Activated T-helper 1 cell treated with Interleukin-2 at 50 U/mL for 16 hours (primary cell): Measurements from ENCODE around the gene DLL4.
A peak's percentile ranks its signal among the peaks of the same experiment; 100 is the strongest.
"Not testable (repeated sequence)": the region's sequence is repeated elsewhere in the genome, so short reads cannot be mapped to it uniquely, and the experiment has no call there.

Source experiments
- DNase-seq: peaks from one replicate; pipeline ENCODE4 v3.0.0-alpha.2; 2020; ENCODE audit warnings: low read depth

DLL4 gene

DNA sequence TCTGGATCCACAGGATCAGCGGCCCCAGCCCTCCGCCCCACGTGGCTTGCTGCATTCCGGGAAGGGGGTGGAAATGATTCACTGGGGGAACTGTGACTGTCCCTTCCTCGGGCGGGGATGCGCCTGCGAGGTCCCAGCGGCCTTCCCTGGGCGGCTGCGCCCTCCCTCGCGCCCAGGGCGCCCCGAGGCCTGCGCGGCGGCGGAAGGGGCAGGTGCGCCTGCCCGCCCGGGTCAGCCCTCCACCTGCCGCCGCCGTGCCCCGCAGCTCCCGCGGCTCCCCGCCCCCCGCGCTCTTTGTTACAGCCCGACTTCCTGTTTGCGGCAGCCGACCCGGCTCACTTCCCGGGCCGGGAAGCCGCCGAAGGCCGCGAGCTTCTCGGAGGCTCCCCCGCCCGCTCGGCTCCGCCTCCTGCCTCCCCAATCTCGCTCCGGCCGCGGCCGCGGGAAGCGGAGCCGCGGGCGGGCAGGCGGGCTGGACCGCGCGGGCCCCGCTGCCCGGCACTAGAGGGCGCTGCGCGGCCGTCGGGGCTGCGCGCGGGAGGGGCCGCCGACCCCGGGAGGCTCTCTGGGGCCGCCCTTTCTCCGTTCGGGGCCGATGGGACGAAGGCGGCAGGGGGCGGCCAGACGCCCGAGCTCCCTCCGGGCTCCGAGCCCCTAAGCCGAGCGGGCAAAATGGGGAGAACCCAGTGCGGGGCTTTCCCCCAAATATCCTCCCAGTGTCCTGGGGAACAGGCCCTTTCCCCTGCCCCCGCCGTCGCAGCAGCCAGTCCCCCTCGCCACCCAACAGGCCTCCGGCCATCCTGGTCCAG is 12.6 kb downstream of the DLL4 start:
- DNase-seq, result peak; percentile 54

DNA sequence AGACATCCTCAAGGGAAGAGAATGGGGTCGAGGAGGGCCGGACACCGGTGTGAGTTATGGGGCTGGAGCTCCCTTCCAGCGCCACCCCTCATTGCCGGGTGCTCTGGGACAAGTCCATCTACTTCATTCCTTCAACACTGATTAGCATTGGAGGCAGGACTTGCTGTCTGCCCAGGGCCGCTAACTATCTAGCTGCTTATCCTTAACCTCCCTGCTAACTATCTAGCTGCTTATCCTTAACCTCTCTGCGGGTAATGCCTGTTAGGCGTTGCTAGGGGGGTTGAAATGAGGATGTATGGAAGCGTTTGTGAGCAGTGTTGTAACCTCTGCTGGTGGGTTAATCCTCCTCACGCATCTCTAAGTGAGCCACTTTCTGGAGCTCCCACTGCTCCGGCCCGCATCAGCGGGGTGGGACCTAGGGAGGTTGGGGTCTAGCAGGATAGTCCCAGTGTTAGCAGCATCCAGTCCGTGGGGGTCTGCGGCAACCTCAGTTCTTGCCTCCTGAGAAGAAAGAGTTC is 13.3 kb downstream of the DLL4 start:
- DNase-seq, result no peak

DNA sequence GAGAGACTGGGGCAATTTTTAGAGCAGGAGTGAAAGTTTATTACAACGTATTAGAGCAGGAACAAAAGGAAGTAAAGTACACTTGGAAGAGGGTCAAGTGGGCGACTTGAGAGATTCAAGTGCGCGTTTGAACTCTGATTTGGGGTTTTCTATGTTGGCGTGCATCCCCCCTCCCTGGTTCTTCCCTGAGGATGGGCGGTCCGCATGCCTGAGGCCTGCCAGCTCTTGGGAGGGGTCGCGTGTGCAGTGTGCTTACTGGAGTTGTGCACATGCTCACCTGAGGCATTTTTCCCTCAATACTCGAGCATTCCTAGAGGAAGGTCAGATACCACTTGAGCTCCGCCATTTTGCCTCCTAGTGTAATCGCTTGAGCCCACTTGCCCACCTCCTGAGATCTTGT is 13.7 kb downstream of the DLL4 start:
- no peak for DNase-seq

DNA sequence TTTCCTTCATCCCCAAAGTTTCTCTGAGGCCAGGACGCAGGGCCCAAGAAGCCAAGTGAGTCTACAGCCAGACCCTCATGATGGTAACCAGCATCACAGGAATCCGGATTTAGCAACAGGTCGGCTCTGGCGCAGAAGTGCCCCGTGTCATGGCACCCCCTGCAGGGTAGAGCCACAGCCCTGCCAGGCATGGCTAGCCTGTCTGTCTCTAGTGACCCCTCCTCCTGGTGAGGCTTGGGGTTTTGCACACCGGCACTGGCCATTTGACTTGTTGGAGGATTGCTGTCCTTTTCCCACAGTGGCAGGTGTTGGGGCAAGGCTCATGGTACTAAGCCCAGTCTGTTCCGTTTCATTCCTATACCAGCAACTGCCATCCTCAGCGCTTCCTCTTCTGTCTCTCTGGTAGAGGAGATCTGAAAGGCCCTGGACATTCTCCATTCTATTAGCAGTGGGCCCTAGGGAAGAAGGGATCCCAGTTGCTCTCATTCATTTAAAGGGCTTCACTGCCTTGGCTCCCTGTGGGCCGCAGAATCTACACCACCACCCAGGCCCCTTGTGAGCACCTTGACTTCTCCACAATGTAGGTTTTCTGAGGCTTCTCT is 14.7 kb downstream of the DLL4 start:
- DNase-seq, result no peak

DNA sequence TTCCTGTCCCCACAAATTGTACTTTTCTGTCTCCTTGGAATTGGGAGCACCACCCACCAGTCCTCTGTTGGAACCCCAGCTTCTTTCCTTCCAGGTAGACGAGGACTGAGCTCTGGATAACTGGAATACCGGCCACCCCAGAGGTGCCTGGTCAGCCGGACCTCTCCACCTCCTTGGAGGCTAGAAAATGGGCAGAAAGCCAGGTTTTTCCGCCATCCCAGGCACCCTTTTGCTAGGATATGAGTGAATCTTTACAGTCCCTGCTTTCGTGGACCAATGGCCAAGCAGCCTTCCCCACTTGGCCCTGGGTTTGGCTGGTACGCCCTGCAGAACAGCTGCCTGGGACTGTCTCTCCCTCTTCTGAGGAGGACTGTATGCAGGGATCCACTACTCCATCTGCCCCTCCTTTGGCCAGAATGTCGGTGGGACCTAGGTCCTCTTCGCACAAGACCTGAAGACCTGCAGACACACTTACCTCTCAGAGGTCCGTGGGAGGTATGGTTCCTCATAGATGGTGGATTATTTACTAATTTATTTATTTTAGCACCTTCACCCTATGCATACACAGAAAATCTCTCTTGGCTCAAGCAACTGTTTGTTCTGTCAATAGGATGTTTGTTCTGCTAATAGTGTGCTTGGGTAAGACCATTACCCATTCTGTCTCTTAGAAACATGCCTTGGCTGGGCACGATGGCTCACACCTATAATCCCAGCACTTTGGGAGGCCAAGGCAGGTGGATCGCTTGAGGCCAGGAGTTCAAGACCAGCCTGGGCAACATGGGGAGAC is 15.6 kb downstream of the DLL4 start:
- no peak for DNase-seq

DNA sequence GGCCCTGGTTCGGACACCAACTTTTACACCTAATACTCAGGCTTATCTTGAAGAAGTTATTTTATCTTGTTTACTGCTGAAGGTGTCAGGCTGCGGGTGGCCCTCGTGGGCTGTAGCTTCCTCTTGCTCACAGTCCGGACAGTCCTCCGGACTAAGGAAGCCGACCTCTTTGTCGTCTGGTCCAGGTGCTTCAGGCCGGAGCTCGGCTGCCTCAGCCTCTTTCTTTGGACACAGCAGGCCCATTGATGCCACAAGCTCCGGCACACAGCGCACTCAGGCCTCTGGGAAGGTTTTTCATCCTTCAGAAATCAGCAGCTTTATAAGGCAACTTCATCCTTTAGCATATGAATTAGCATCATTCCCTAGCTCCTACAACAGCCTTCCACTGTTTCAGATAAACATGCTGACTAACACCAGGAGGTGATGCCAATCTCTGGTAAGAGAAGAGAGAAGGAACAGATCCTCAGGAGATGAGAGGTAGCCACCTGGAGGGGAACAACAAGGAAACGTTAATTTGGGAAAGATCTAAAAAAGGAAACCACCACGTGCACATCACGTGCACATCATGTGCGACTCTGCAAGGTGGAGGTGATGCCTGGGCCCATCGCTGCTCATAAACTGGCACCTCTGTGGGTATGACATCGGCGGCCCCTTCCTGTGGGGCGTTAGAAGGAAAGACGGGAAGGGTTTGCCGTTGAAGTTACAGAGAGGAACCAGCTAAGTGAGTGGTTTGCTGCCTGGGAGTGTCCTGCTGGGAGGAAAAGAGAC is 19.8 kb downstream of the DLL4 start:
- DNase-seq, result no peak

DNA sequence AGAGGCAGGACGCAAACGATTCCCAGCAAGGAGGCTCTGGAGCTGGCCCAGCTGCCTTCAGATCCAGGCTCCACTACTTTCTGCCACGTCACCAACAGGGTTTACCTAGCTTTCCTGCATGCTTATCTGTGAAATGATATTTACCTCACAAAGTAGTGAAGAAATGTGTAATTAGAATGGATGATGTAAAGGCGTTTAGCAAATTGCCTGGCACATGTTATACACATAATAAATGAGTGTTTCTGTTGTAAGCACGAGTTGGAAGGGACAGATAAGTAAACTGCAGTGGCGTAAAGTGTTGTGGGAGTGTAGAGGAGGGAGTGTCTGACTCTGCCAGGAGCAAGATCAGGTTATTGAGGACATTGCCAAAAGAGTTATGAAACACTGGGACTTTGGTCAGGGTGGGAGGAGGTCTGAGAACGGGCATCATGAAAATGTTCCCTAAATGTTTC is 20.6 kb downstream of the DLL4 start:
- DNase-seq, result no peak

DNA sequence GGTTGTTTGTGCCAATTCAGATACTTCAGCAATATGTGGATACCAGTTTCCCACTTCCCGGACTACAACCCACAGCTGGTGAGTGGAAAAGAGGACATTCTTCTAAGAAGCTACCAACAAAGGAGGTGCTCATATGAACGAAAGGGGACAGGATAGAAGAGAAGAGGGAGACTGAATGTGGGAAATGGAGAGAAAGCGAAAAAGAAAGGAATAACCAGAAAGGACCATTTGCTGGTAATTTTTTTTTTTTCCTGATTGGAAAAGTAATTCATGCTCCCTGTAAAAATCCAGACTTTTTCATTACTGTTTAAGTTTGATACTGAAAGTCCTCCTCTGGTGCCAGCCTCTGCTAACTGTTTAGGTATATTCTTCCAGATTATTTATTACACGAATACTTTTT is 22.6 kb downstream of the DLL4 start:
- DNase-seq, result no peak

DNA sequence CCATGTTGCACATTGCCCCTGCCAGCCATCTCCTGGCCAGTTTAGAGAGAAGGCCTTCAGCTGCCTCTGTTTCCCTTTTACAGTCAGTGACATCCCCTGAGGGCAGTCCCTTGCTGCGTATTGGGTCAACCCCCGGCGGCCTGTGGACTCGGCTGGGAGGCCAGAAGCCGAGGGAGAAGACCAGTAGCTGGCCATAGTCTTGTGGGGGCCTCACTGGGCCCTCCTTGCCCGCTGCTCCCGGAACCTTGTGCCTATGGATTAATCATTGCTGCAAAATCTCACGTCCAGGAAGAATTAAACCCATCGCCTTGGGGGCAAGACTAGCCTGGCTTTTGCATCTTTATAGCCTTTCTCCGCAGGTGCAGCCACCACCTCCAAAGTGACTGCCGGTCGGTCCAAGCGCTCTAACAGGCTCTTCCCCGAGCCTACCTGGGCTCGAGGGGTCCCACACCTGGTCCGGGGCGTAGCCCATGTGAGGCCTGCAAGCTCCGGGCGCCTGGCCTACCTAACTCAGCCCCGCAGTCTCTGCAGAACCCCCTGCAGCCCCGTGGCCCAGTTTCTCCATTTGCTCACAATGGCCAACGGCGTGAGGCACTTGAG is 23.3 kb downstream of the DLL4 start:
- no peak for DNase-seq

DNA sequence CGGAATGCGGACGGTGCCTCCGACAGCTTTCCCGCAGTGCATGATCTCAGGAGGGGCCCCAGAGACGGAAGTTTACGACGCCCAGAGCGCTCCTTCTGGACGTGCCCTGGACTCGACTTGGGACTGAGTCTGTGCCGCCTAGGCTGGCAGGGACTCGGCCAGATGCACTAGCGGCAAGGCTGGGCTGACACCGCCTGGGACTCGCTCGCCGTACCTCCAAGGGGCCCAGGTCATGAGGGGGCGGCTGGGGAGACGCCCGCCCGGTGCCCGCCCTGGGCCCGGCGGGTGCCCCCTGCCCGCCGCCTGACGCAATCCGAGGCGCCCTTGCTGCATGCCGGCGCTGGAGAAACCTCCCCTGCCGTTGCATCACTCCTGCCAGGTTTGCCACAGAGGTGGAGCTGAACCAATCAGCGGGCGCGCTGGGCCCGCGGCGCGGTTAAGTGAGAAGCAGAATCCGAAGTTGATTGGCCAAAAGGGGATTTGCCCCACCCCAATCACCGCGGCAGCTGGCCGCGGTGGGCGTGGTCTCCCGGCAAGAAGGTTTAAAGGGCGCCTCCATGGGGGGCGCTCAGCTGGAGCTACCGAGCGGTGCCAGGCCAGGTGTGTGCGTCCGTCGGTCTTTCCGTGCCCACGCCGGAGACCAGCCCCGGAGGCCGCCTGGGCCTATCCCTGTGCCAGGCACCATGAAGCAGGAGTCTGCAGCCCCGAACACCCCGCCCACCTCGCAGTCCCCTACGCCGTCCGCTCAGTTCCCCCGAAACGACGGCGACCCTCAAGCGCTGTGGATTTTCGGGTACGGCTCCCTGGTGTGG is 24.0 kb downstream of the DLL4 start, which contains the start of gene CHAC1:
TSS of gene CHAC1 (plus strand) at position 571 of the 812 bp plus-strand sequence. CDS start at position 684, 113 bp downstream.
- peak; percentile 92 for DNase-seq

DNA sequence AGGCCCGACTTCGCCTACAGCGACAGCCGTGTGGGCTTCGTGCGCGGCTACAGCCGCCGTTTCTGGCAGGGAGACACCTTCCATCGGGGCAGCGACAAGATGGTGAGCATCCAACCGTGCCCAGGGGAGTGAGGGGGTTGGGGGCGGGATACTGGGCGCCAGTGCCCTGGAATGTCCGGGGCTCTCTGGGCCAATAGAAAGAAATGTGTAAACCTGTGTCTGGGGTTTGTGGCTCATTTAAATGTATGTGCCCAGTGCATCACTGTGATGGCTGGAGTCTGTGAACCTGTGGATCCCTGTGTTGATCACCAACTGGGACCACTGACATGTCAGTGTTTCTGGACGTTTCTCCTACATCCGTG is 24.6 kb downstream of the DLL4 start:
- DNase-seq, result no peak

DNA sequence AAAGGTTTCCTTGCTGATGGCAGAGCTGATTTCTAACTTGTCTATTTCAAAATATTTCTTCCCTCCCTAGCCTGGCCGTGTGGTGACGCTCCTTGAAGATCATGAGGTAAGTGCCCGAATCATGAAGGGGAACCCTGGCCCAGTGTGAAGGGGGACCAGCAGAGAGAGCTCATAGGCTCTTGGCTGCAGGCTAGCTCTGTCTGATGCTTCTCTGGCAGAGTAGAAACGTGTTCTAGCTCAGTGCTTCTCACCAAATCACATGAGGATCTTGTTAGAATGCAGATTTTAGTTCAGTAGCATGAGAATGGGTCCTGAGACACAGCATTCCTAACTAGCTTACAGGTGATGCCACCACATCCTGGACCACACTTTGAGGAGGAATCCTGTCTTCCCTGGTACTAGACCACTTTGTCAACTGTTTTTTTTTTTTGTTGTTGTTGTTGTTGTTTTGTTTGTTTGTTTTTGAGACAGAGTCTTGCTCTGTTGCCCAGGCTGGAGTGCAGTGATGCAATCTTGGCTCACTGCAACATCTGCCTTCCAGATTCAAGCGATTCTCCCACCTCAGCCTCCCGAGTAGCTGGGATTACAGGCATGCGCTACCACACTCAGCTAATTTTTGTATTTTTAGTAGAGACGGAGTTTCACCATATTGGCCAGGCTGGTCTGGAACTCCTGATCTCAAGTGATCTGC is 25.2 kb downstream of the DLL4 start:
- DNase-seq, result not testable (repeated sequence)

DNA sequence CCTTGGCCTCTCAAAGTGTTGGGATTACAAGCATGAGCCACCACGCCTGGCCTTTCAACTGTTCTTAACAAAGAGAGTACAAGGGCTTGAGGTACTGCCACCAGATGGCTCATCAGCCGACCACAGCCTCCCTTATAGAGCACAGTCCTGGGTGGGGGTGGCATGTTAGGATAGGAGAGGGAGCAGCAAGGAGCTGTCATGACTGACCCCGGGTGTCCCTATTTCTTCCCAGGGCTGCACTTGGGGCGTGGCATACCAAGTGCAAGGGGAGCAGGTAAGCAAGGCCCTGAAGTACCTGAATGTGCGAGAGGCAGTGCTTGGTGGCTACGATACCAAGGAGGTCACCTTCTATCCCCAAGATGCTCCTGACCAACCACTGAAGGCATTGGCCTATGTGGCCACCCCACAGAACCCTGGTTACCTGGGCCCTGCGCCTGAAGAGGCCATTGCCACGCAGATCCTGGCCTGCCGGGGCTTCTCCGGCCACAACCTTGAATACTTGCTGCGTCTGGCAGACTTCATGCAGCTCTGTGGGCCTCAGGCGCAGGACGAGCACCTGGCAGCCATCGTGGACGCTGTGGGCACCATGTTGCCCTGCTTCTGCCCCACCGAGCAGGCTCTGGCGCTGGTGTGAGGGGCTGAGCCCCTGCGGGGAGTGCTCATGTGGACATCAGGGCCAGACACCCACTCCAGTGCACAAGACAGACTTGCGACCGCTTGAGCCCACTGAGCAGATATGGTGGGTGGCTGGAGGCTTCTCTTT is 26.2 kb downstream of the DLL4 start:
- no peak for DNase-seq

DNA sequence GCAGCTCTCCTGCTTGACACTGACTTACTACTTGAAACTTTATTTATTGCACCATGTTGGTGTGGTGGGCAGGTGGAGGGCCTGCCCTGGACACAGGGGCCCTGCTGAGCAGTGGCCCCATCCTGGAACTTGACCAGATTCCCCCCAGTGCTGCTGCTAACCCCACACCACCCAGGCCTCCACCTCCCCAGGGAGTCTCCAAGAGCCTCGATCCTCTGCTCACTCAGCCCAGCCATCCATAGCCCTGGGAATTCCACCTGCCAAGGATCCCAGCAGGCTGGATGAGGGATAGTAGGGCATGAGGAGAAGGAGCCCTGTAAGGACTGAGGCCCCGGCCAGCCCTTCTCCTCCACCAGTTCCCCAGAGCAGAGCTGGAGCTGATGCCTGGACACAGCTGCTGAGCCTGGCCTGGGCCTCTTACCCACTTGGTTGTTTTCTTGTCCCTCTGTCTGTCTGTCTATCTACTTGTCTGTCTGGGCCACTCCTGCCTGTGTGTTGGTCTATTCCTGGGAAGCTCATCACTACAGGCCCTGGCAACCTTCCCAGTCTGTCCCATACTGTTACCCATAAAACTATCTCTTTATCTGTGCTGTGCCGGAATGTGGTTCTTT is 26.9 kb downstream of the DLL4 start:
- no peak for DNase-seq

DNA sequence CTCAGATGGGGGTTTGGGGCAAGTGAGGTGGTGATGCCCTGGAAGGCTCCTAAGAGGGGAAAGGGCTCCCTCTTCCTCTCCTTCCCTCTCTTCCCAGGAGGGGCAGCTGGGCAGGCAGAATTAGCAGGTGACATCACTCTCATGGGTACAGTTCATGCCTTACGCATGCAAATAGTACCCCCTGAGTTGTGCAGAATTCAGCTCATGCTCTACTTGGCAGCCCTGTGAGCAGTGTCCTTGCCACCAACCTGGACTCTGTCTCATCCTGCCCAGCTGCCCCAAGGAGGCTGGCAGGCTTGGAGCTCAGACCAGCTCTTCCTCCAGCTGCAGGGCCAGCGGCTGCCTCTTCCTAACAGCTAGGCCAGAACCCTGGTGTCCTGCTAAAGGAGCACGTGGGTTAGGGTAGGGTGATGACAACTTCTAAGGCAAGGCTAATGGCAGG is 27.4 kb downstream of the DLL4 start:
- no peak for DNase-seq

DNA sequence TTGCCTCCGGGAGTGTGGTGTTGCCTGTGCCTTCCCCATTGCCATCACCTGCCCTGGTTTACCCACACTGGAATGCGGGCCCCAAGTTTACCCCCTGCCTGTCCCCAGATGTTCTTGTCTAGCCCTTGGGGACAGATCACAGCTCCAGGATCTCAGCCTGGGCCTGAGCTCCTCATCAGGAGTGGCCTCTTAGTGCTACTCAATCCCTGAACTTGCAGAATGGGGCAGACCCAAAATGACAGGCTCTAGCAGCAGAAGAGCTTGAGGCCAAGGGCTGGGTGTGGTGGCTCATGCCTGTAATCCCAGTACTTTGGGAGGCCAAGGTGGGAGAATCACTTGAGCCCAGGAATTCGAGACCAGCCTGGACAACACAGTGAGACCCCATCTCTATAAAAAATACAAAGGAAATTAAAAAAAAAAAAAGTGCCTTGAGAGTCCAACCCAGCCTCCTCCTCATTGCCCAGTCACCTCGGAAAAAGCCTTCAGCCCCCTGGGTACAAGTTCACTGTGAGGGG is 28.0 kb downstream of the DLL4 start:
- no peak for DNase-seq

DNA sequence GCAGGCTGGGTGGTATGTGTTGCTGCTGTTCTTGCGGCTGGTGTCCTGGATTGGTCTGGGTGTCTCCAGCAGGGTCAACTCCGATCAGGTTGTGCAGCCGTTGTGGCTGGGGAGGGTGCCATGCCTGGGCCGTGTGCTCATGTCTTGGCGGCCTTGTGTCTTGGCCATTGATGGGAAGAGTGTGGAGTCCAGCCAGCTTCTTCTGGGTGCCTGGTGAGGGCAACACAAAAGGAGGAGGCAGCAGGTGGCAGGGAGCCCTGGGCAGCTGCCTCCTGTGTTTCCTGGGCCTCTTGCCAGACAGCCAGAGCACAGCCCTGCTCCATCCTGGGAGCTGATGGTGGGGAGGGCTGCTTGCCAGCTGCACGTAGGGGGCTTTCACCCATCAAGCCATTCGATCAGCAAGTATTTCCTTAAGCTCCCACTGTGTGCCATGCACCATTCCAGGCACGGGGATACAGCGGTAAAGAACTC is 28.5 kb downstream of the DLL4 start:
- DNase-seq, result no peak

DNA sequence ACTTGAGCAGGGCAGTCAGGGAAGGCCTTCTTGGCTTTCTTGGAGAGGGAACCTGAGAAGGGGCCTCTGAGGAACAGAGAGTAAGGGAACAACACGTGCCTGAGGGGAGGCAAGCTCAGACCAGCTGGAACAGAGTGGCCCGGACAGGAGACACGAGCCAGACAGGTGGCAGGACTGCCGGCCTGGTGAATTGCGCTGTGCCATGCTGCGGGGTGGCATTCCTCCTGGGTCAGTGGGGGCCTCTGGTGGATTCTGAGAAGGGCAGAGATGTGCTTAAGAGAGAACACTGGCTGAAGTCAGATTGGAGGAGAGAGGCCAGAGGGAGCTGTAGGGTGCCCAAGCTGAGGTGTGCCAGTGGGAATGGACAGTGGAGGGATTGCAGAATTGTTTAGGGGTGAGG is 29.0 kb downstream of the DLL4 start:
- DNase-seq, result no peak
